Anterior cingulate cortex (tissue), 58 donors: ENCODE measurements around the gene LZTS2.

ENCODE experiments used
- DNase-seq, 58 donors: peaks; one replicate each; lab custom pipeline; 2025; lab: John Stamatoyannopoulos, UW

The LZTS2 gene

DNA sequence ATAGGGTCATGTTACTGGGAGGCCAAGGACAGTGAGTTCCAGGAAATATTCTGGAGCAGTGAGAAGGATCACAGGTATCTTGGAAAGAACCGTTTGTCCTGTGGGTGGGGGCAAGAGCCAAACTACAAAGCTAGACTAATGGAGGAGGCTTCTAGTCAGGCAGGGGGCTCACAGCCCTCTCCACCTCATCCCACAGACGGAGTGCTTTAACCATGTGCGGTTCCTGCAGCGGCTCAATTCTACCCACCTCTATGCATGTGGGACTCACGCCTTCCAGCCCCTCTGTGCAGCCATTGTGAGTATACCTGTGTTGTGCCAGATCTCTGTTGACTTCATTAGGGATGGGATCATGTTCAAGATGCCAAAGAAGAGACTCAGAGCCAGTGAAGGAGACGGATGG is 22.2 kb upstream of the LZTS2 start:
- no peak for DNase-seq

DNA sequence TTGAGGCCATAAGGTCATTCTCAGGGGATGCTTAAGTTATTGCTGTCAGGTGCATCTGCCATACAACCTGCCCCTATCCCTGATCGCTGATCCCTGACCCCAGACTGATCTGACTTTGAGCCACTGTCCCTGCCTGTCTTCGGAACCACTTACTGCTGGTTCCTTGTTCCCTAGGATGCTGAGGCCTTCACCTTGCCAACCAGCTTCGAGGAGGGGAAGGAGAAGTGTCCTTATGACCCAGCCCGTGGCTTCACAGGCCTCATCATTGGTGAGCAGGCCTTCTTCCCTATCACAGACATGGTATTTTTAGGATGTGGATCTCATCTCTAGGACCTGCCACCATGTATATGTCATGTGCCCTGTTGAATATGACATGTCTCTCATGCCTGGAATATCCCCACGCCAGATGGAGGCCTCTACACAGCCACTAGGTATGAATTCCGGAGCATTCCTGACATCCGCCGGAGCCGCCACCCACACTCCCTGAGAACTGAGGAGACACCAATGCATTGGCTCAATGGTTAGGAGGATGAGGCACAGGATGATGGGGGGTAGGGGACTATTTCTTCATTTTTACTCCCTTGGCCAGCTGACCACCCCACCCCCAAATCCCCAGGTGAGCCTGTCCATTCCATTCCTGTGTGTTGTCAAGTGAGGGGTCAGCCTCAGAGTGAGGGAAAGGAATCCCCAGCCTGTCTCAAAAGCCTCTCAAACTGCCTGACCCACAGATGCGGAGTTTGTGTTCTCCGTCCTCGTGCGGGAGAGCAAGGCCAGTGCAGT is 21.3 kb upstream of the LZTS2 start:
- no peak for DNase-seq

DNA sequence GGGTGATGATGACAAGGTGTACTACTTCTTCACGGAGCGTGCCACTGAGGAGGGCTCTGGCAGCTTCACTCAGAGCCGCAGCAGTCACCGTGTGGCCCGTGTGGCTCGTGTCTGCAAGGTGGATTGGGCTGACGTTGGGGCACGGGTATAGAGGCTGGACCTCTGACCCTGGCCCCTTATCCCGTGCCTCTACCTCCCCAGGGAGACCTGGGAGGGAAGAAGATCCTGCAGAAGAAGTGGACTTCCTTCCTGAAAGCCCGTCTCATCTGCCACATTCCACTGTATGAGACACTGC is 20.8 kb upstream of the LZTS2 start:
- DNase-seq = no peak

- no peak for DNase-seq
Measured at GRCh38 chr10:100979791-100980272, 19.8 kb upstream of the LZTS2 start.

GRCh38 chr10:100980311-100980710 is 19.3 kb upstream of the LZTS2 start:
- no peak for DNase-seq

DNA sequence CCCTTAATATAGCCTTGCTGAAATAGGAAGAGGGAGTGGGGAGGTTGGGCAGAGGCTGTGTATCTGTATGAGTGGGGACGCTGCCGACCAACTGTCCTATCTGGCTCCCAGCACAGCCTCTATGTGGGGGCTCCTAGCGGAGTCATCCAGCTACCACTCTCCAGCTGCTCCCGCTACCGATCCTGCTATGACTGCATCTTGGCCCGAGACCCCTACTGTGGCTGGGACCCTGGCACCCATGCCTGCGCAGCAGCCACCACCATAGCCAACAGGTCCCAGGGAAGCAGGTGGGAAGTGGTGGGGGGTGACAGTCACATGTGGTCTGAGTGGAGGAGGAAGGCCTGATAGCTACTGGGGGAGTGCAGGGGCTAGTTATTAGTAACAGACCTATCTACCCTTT is 18.9 kb upstream of the LZTS2 start:
- no peak for DNase-seq

DNA sequence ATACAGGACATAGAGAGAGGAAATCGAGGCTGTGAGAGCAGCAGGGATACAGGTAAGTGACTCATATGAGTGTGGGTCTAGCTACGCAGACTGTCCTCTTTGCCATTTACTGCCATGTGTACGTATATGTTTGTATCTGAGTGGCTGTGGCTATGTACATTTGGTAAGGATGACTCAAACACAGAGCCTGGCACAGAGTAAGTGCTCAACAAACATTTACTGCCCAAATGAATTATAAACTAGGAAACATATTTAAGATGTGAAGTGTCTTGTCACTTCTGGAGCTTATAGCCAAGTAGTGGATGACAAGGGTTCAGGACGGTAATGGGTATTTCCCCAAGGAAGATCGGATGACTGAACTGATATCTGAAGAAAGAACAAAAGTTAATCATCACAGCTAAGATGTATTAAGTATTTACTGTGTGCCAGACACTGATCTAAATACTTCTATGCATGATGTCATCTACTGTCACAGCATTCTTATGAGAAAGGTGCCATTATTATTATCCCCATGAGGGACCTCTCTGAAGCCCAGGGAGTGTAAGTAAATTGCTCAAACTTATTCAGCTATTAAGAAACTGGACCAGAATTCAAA is 18.3 kb upstream of the LZTS2 start:
- no peak for DNase-seq

GRCh38 chr10:100982916-100983830 is 16.4 kb upstream of the LZTS2 start:
- no peak for DNase-seq

- no peak for DNase-seq
Measured at GRCh38 chr10:100983868-100984671, 15.5 kb upstream of the LZTS2 start.

DNA sequence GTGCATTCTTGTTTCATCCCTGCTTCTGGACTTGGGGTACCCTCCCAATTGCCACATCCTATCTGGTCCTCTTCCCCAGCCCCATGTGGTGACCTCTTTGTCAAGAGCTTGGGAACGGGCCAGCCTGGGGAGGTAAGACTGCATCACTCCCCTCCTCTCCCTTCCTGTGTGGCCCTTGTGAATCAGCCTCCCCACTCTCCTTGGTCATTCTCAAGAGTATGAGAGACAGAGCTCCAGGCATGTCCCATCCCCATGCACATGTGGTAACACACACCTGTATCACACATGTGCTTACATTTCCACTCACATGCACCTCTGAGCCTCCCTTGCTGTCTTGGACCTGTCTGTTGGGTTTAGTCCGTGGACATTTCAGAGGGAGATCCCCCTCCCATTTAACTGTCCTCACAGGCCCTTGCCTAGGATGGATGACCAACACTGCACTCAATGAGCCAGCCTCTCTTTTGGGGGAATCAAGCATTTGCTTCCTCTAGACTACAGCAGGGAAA is 14.9 kb upstream of the LZTS2 start:
- DNase-seq = no peak

DNA sequence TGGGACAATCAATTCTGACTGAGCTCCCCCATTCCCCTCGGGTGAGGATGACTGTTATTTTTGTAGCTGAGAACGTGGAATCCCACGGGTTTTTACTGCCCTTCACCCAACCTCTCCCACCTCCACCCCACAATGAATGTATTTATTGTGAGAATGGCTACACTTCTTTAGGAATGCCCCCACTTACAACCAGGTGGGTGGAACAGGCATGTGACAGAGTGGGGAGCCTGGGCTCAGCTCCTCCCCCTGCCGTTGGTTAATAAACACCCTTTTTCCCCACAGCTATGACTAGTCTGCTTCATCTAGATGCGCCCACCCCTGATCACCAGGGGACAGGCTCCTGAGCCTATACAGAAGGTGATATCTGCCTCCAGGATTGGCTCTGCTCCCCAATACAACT is 14.3 kb upstream of the LZTS2 start:
- DNase-seq = no peak

- DNase-seq = no peak
Measured at GRCh38 chr10:100986623-100986951, 13.0 kb upstream of the LZTS2 start.

DNA sequence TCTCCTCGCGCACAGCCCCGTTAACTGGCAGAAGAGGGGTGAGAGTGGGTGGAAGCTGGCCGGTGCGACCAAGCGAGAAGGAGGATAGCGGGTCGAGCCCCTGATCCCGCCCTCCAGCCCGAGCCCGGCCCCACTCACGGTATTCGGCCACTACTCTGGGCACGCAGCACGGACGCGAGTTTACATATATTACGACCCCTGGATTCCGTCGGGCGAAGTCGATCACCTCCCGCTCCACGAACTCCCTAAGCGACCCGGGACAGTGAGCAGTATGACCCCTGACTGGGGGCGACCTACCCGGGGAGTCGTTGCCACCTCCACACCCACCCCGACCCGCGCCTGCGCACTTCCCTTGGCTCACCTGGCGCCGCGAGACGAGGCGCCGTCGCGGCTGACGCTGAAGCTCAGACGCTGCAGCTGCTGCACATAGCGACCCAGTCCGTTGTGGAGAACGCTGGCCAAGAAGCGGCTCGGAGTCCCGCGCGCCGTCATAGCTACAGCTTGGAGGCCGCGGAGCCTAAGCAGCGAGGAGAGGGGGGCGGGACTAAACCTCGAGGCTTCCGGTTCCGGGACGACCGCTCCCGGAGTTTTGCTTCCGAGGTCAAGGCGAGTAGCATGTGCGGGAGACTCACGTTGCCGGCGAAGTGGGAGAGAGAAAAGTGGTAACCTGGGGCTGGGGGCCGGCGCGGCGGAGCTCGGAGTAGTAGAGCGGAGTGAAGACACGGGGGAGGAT is 12.5 kb upstream of the LZTS2 start, which contains the start of the genes MRPL43 and TWNK:
TSS of gene MRPL43 (minus strand) at position 546 of the 733 bp plus-strand sequence. CDS start at position 492, 54 bp downstream.
TSS of gene TWNK (plus strand) at position 592 of the 733 bp plus-strand sequence. CDS start 668 bp downstream, outside the sequence.
- peak; percentile 24 to 92 (median 80) for DNase-seq

GRCh38 chr10:100987685-100988049 is 11.9 kb upstream of the LZTS2 start:
- no peak for DNase-seq

- DNase-seq = no peak
Measured at GRCh38 chr10:100988166-100988565, 11.4 kb upstream of the LZTS2 start.

GRCh38 chr10:100989088-100989487 is 10.5 kb upstream of the LZTS2 start:
- no peak for DNase-seq

- peak in 27 of 58 donors; percentile 12 to 68 (median 36) for DNase-seq
Measured at GRCh38 chr10:100993986-100994708, 5.5 kb upstream of the LZTS2 start.

DNA sequence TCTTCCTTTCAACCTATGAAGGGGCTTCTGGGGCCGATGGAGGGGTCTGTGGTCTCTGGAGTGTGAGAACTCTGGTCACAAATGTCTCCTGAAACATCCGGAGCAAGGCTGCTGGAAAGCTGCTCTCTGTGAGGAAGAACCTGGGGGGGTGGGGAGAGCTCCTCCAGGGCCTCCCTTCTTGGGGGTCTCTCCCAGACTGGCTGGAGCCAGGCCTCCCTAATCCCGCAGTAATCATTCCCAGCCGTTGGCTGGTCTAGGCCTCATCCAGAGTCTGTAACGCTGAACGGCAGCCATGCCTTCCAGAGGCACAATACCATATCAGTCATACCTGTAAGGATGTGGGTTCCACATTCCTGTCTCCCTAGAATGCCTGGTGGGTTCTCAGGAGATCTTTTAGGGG is 4.4 kb upstream of the LZTS2 start:
- DNase-seq = no peak
